DND-41 (cell line): ENCODE measurements around the gene ATP7A.

Experiments
- EZH2 ChIP-seq: IDR thresholded peaks from 3 replicates; pipeline ENCODE4 v1.6.1; 2012; ENCODE audit warnings: borderline replicate concordance, low read depth, mild to moderate bottlenecking, moderate library complexity, low read length, inconsistent platforms; ENCODE audit not compliant: severe bottlenecking
- TF ChIP-seq, protein P1 (sequence below): IDR thresholded peaks from 2 replicates; pipeline ENCODE4 v1.5.1; 2012; ENCODE audit warnings: borderline replicate concordance, low read length, moderate library complexity, mild to moderate bottlenecking; ENCODE audit not compliant: poor library complexity, severe bottlenecking; ENCODE audit errors: extremely low read depth

DNA sequence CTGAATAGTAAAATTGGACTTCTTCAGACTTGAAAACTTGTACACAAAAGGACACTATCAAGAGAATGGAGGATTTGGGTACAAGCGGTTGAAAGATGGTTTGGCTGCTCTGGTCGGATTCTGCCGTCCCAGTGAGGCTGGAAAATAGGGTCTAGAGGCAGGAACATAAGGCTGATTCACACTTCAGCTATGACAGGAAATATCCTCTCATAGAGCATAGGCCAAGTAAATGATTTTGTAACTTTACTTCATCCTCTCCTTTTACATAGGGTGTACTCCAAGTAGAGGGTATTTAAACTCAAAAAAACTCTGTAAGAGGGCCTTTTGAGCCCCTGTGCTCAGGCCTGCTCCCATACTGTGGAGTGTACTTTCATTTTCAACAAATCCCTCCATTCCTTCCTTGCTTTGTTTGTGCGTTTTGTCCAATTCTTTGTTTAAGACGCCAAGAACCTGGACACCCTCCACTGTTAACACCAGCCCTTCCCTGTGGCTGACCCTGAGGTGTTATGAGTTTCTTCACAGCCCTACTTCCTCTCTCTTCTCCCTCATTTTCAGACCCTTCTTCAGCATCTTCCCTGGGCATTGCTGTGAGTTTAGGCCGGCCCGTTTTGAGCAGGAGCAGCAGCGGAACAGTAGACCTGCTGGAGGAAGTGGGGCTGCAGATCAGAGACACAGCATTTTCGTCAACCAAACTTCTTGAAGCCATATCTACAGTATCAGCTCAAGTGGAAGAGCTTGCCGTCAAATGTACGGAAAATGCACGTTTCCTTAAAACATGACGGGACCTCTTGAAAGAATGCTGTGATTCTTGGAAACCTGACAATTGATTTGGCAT, 51.8 kb downstream of the ATP7A start:
- TF ChIP-seq EZH2: no peak
- TF ChIP-seq, protein P1, sequence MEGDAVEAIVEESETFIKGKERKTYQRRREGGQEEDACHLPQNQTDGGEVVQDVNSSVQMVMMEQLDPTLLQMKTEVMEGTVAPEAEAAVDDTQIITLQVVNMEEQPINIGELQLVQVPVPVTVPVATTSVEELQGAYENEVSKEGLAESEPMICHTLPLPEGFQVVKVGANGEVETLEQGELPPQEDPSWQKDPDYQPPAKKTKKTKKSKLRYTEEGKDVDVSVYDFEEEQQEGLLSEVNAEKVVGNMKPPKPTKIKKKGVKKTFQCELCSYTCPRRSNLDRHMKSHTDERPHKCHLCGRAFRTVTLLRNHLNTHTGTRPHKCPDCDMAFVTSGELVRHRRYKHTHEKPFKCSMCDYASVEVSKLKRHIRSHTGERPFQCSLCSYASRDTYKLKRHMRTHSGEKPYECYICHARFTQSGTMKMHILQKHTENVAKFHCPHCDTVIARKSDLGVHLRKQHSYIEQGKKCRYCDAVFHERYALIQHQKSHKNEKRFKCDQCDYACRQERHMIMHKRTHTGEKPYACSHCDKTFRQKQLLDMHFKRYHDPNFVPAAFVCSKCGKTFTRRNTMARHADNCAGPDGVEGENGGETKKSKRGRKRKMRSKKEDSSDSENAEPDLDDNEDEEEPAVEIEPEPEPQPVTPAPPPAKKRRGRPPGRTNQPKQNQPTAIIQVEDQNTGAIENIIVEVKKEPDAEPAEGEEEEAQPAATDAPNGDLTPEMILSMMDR: no peak
